GM19468 (cell line): ENCODE data around the gene CST9L.

Experiments
- ATAC-seq: cut with Tn5 transposase; IDR thresholded peaks from one replicate; pipeline ENCODE4 v1.9.1; 2021; ENCODE audit warnings: mild to moderate bottlenecking, moderate library complexity, moderate number of reproducible peaks; ENCODE audit not compliant: unreplicated experiment; ENCODE audit errors: extremely low read depth

The CST9L gene

DNA sequence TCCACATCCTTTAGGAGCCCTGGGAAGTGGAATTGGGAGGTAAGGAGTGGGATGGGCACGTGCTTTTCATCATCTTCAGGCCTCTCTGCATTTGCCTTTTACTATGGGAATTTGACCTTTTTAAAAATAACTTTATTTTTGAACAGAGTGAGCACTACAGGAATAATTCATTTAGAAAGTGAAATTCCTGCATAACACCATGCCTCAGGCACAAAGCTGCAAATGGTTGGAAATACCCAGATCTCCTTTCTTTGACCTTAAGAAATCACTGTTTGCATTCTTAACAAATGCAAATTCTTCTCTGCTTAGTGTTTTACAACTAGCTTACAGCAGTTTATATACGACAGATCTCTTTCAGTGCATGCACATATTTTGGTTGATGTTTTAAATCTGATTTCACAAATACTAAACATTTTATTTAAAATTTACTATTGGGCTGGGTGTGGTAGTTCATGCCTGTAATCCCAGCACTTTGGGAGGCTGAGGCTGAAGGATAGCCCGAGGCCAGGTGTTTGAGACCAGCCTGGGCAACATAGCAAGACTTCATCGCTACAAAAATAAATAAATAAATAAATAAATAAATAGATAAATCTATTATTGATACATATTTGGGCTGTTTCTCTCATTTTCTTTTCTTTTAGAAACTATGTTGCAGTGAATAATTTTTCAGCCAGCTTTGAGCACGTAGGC is 52.9 kb downstream of the CST9L start:
- no peak for ATAC-seq

DNA sequence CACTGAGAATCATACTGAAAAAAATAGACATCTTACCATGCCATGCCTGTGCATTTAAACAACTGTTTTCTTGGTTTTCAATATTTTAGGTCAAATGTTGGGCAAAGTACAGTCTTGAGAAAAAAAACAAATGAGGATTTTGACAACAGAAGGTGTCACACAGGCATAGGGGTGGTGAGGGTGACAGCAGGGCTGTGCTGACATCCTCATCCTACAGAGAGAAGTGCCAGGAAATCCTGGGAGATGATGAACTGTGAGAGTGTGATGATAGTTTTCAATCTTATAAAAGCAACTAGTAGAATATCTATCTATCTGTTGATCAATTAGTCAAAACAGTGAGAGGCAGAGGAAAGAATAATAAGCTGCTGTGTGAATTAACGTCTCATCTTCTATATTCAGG is 53.4 kb downstream of the CST9L start:
- ATAC-seq, result no peak
